Upper lobe of left lung (tissue), 6 donors: Measurements from ENCODE around the gene TTLL8. TPM values are rescaled to one million over a fixed set of nuclear protein-coding genes. Genes with fewer than 3 reads are reported as not detected.

Experiments used
- ATAC-seq, 2 donors: fragments of 200-7000 bp; cut with Tn5 transposase; one replicate each; pipeline ENCODE4 v1.9.1; 2022; ENCODE audit warnings: mild to moderate bottlenecking in 2 of 2, moderate library complexity in 2 of 2; ENCODE audit not compliant: low FRiP score in 2 of 2
- DNase-seq, 2 donors: peaks; one replicate each; pipeline ENCODE4 v3.0.0-alpha.2; 2019 to 2020
- H3K27ac ChIP-seq, 4 donors: fragments of 200-600 bp; sonication (generic); one replicate each; pipeline ENCODE4 v1.5.1; 2016 to 2019
- H3K27me3 ChIP-seq, 4 donors: fragments of 200-600 bp; sonication (generic); one replicate each; pipeline ENCODE4 v1.5.1; 2017 to 2019
- H3K36me3 ChIP-seq, 4 donors: fragments of 200-600 bp; sonication (generic); one replicate each; pipeline ENCODE4 v1.5.1; 2016 to 2019
- H3K4me1 ChIP-seq, 4 donors: fragments of 200-600 bp; sonication (generic); one replicate each; pipeline ENCODE4 v1.5.1; 2018 to 2019
- H3K4me3 ChIP-seq, 4 donors: fragments of 200-600 bp; sonication (generic); one replicate each; pipeline ENCODE4 v1.5.1; 2017 to 2019; ENCODE audit warnings: mild to moderate bottlenecking in 2 of 4, moderate library complexity in 1 of 4
- H3K9me3 ChIP-seq, 4 donors: fragments of 200-600 bp; sonication (generic); one replicate each; pipeline ENCODE4 v1.5.1; 2018 to 2019
- EP300 ChIP-seq, 4 donors: sonication (generic); formaldehyde crosslinking; IDR thresholded peaks; one replicate each; pipeline ENCODE4 v1.5.1; 2017; ENCODE audit warnings: antibody characterized with exemption in 4 of 4, control low read depth in 2 of 4
- POLR2A ChIP-seq, 4 donors: fragments of 450-650 bp; IDR thresholded peaks; one replicate each; pipeline ENCODE4 v1.5.1; 2016 to 2017; ENCODE audit warnings: antibody characterized with exemption in 4 of 4, mild to moderate bottlenecking in 2 of 4
- POLR2AphosphoS5 ChIP-seq, 2 donors: sonication (generic); formaldehyde crosslinking; IDR thresholded peaks; one replicate each; pipeline ENCODE4 v1.5.1; 2017; ENCODE audit warnings: antibody characterized with exemption in 2 of 2
- WGBS, 2 donors: methylation state at CpG; one replicate each; pipeline ENCODE4 v1.1.5; 2017 to 2018; 5-methylcytosine and 5-hydroxymethylcytosine counted together
- total RNA-seq, 6 donors: library from RNA; depleted of rRNA in 4 of 6; stranded (reverse); fragments of >200 nt in 4 of 6; gene quantifications; one replicate each; pipeline versions ENCODE4 v1.1.0 to v1.2.1, GENCODE V29; 2016 to 2021
- TF ChIP-seq, protein P1 (sequence below), 6 experiments: fragments of 450-650 bp in 4 of 6; fragments of 200-600 bp in 2 of 6; sonication (generic) in 2 of 6; IDR thresholded peaks; one replicate each; pipeline ENCODE4 v1.5.1; 2016 to 2019; ENCODE audit warnings: antibody characterized with exemption in 6 of 6
- donor health status: DM: no; HTN: no; CAD: no; lungs with moderate emphysema.
- donor health status: DM: no; HTN: yes; CAD: no; lungs with severe emphysema.

TTLL8 gene
- total RNA-seq, 6 donors from 2014 or later, result not detected

DNA sequence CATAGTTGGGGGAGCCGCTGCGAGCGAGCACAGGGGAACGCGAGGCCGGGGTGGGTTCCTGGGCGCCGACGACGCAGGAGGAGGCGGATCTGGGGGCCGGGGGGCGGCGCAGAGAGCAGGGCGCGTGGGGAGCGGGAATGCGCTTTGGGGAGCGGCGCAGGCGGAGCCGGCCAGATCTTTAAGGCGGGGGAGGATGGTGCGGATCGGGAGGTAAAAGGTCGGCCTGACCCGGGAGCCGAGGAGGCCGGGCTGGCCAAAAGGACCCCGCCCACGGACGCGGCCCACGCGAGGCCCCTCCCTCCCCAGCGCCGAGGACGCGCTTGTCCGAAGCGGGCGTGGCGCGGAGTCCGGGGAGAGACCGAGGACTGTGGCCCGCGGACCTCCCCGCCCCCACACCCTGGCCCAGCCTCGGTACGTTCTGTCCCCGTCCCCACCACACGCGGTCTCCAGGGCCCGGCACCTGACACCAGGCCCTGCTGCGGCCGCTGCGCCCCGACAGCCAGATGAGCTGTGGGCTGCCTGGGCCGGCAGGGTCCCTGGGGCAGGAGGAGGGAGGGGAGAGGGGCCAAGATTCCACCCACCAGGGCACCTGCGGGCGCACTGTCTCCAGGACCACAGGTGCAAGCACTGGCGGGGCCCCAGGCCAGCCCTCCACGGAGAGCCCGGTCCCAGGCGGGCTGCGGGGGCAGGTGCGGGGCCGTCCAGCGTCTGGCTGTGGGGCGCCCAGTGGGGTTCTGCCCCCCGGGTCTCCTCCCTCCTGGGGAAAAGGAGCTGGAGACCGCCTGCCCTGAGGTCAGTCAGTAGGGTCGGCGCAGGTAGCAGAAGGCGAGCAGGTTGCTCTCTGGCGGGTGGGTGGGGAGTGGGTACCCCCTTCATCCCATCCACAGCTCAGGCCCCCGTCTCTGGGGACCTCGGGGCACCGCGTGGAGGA lies 86.6 kb downstream of the TTLL8 start:
- WGBS, 2 donors, result 10 to 32% methylated on average over 21 to 52 of the region's 81 CpGs
- peaks cover 44 to 68% (median 50%) of the 10 kb centered on the region in 4 donors for H3K4me1 ChIP-seq

DNA sequence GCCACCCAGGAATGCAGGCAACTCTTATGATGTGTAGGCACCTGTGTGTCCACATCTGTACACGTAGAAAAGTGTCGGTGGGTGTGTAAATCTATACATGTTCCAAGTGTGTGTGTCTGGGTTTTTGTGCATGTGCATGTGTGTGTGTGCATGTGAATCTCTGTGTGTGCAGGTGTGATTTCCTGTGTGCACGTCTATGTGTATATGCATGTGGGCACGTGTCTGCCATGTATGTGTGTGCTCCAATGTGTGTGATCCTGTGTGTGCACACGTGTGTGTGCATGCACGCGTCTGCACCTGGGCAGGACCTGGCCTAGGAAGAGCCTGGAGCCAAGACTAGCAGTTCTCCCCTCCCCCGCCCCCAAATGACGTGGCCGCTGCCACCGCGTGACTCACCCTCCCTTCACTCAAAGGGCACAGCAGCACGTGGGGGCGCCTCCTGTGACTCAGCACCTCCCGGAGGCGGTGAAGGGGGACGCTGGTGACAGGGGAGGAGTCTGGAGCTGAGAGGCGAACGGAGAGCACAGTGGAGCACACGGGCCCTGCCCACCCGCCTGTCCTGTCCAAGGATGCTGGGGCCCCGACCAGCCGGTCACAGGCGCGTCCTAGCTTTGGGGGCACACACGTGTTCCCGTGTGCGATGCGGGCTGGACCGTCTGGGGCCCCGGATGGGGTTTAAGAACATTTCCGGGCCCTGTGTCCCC lies 87.4 kb downstream of the TTLL8 start:
- Histone ChIP-seq H3K4me3 (peak overlapping the region; percentile 40 to 55 (median 49)), H3K9me3 (no peaks in the 10 kb centered on the region), H3K27me3 (no peaks in the 10 kb centered on the region), H3K27ac (peak overlapping the region; percentile 89 to 98 (median 96)), H3K36me3 (peaks cover 0 to 2% (median 0%) of the 10 kb centered on the region in 4 donors), H3K4me1 (peaks cover 52 to 69% (median 58%) of the 10 kb centered on the region in 4 donors)
- peak; percentile 88 to 92 for ATAC-seq
- DNase-seq, result peak; percentile 93 to 99
- 10 to 32% methylated on average over 6 to 29 of the region's 32 CpGs for WGBS, 2 donors
- peak in 3 of 4 donors; percentile 89 to 96 (median 90) for TF ChIP-seq POLR2A (IDR thresholded peaks at IDR 0.05)
- TF ChIP-seq, protein P1, sequence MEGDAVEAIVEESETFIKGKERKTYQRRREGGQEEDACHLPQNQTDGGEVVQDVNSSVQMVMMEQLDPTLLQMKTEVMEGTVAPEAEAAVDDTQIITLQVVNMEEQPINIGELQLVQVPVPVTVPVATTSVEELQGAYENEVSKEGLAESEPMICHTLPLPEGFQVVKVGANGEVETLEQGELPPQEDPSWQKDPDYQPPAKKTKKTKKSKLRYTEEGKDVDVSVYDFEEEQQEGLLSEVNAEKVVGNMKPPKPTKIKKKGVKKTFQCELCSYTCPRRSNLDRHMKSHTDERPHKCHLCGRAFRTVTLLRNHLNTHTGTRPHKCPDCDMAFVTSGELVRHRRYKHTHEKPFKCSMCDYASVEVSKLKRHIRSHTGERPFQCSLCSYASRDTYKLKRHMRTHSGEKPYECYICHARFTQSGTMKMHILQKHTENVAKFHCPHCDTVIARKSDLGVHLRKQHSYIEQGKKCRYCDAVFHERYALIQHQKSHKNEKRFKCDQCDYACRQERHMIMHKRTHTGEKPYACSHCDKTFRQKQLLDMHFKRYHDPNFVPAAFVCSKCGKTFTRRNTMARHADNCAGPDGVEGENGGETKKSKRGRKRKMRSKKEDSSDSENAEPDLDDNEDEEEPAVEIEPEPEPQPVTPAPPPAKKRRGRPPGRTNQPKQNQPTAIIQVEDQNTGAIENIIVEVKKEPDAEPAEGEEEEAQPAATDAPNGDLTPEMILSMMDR (IDR thresholded peaks at IDR 0.05), result peak in 3 of 6 experiments; percentile 8 to 14 (median 9)
- peak; percentile 99 for TF ChIP-seq POLR2AphosphoS5 (IDR thresholded peaks at IDR 0.05)
- peak; percentile 20 to 99 (median 84) for TF ChIP-seq EP300 (IDR thresholded peaks at IDR 0.05)

More for the DNA sequence above, 86.6 kb downstream of the TTLL8 start:
- Histone ChIP-seq H3K27ac (peak overlapping the region; percentile 89 to 98 (median 96)), H3K9me3 (no peaks in the 10 kb centered on the region), H3K36me3 (no peaks in the 10 kb centered on the region), H3K27me3 (no peaks in the 10 kb centered on the region), H3K4me3 (peak overlapping the region; percentile 40 to 55 (median 49))
- ATAC-seq (peak; percentile 74 to 87), DNase-seq (peak; percentile 91 to 97)
- TF ChIP-seq EP300 (IDR thresholded peaks at IDR 0.05), result peak in 2 of 4 donors; percentile 86 to 93
- TF ChIP-seq, protein P1 (IDR thresholded peaks at IDR 0.05), result no peak
- TF ChIP-seq POLR2AphosphoS5 (IDR thresholded peaks at IDR 0.05), result peak; percentile 73 to 80
- peak in 3 of 4 donors; percentile 1 to 53 (median 31) for TF ChIP-seq POLR2A (IDR thresholded peaks at IDR 0.05)

DNA sequence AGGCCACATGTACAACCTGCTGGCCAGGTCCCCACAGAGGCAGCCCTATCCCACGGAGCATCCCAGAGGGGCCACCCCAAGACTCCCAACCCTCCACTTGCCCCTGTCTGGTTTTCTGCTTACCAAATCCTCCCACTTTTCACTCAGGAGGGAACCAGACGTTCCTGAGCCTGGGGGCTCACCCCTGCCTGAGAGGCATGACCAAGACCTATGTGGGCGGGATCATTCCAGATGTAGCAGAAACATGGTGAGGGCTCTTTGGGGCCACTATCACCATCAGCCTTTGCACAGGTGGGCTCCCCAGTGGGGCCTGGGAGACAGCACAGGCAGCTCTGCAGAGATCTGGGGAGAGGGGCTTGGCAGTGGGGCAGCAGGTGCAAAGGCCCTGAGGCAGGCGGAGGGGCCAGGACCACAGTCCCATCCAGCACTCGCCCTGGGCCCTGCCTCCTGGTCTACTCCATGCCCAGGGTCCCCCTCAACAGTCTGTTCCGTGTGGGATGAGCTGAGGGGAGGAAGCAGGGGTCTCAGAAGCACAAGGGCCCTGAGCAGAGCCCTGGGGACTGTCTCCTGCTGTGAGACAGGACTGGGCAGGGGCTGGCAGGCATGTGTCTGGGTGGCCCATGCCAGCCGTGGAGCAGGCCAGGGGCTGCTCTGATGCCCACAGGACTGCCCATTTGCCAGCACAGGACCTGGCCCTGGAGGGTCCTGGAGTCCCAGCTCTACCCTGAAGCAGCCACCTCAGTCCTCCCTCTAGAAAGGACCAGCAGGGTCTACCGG lies 88.2 kb downstream of the TTLL8 start:
- Histone ChIP-seq H3K27ac (peak overlapping the region; percentile 67 to 98 (median 96)), H3K4me1 (peaks cover 59 to 76% (median 65%) of the 10 kb centered on the region in 4 donors), H3K27me3 (no peaks in the 10 kb centered on the region), H3K9me3 (no peaks in the 10 kb centered on the region), H3K36me3 (peaks cover 0 to 9% (median 4%) of the 10 kb centered on the region in 4 donors), H3K4me3 (no peak overlapping the region)
- WGBS, 2 donors, result 80 to 83% methylated on average over 2 to 8 of the region's 8 CpGs
- no peak for ATAC-seq
- no peak for TF ChIP-seq POLR2AphosphoS5 (IDR thresholded peaks at IDR 0.05)
- TF ChIP-seq POLR2A (IDR thresholded peaks at IDR 0.05), result no peak
- no peak for TF ChIP-seq EP300 (IDR thresholded peaks at IDR 0.05)
- TF ChIP-seq, protein P1 (IDR thresholded peaks at IDR 0.05), result no peak
- DNase-seq, result peak in 1 of 2 donors; percentile 61
